ENCODE data around the gene C1orf105.

DNA sequence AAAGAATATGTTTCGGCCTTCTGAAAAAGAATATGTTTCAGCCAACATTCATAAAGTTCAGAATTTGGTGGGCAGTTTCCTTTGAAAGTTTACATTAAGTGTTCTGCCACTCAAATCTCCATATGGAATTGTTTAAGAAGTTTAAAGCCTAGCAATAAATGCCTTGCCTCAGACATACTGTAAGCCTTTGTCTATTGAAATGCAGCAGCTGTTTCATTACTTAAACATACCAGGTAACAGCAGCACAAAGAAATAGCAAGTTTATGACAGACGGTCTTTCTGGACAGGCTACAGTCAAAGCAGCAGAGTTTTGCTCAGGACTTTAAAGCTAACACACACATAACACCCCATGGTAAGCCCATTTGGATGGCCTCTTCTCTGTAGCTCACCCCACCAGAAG, 38.5 kb upstream of the C1orf105 start:
- TF ChIP-seq, protein P1, sequence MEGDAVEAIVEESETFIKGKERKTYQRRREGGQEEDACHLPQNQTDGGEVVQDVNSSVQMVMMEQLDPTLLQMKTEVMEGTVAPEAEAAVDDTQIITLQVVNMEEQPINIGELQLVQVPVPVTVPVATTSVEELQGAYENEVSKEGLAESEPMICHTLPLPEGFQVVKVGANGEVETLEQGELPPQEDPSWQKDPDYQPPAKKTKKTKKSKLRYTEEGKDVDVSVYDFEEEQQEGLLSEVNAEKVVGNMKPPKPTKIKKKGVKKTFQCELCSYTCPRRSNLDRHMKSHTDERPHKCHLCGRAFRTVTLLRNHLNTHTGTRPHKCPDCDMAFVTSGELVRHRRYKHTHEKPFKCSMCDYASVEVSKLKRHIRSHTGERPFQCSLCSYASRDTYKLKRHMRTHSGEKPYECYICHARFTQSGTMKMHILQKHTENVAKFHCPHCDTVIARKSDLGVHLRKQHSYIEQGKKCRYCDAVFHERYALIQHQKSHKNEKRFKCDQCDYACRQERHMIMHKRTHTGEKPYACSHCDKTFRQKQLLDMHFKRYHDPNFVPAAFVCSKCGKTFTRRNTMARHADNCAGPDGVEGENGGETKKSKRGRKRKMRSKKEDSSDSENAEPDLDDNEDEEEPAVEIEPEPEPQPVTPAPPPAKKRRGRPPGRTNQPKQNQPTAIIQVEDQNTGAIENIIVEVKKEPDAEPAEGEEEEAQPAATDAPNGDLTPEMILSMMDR (CRISPR knock-in tag; IDR thresholded peaks at IDR 0.05): no peak
- TF ChIP-seq, protein P2, sequence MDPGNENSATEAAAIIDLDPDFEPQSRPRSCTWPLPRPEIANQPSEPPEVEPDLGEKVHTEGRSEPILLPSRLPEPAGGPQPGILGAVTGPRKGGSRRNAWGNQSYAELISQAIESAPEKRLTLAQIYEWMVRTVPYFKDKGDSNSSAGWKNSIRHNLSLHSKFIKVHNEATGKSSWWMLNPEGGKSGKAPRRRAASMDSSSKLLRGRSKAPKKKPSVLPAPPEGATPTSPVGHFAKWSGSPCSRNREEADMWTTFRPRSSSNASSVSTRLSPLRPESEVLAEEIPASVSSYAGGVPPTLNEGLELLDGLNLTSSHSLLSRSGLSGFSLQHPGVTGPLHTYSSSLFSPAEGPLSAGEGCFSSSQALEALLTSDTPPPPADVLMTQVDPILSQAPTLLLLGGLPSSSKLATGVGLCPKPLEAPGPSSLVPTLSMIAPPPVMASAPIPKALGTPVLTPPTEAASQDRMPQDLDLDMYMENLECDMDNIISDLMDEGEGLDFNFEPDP (CRISPR knock-in tag; conservative IDR thresholded peaks at IDR 0.05): no peak
- TF ChIP-seq, protein P3, sequence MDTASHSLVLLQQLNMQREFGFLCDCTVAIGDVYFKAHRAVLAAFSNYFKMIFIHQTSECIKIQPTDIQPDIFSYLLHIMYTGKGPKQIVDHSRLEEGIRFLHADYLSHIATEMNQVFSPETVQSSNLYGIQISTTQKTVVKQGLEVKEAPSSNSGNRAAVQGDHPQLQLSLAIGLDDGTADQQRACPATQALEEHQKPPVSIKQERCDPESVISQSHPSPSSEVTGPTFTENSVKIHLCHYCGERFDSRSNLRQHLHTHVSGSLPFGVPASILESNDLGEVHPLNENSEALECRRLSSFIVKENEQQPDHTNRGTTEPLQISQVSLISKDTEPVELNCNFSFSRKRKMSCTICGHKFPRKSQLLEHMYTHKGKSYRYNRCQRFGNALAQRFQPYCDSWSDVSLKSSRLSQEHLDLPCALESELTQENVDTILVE (CRISPR knock-in tag; IDR thresholded peaks at IDR 0.05): no peak
- TF ChIP-seq JUND (CRISPR knock-in tag; IDR thresholded peaks at IDR 0.05) (no peak), TSC22D2 (CRISPR knock-in tag; IDR thresholded peaks at IDR 0.05; ENCODE audit: borderline replicate concordance) (no peak), EZH2 (conservative IDR thresholded peaks at IDR 0.05; ENCODE audit: low read depth, low read length) (no peak), ZNF549 (CRISPR knock-in tag; IDR thresholded peaks at IDR 0.05) (no peak)
- TF ChIP-seq, protein P4, sequence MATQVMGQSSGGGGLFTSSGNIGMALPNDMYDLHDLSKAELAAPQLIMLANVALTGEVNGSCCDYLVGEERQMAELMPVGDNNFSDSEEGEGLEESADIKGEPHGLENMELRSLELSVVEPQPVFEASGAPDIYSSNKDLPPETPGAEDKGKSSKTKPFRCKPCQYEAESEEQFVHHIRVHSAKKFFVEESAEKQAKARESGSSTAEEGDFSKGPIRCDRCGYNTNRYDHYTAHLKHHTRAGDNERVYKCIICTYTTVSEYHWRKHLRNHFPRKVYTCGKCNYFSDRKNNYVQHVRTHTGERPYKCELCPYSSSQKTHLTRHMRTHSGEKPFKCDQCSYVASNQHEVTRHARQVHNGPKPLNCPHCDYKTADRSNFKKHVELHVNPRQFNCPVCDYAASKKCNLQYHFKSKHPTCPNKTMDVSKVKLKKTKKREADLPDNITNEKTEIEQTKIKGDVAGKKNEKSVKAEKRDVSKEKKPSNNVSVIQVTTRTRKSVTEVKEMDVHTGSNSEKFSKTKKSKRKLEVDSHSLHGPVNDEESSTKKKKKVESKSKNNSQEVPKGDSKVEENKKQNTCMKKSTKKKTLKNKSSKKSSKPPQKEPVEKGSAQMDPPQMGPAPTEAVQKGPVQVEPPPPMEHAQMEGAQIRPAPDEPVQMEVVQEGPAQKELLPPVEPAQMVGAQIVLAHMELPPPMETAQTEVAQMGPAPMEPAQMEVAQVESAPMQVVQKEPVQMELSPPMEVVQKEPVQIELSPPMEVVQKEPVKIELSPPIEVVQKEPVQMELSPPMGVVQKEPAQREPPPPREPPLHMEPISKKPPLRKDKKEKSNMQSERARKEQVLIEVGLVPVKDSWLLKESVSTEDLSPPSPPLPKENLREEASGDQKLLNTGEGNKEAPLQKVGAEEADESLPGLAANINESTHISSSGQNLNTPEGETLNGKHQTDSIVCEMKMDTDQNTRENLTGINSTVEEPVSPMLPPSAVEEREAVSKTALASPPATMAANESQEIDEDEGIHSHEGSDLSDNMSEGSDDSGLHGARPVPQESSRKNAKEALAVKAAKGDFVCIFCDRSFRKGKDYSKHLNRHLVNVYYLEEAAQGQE (IDR thresholded peaks at IDR 0.05; ENCODE audit: borderline replicate concordance in 1 of 2, low read depth in 1 of 2, low read length in 2 of 2): no peak
- TF ChIP-seq, protein P5, sequence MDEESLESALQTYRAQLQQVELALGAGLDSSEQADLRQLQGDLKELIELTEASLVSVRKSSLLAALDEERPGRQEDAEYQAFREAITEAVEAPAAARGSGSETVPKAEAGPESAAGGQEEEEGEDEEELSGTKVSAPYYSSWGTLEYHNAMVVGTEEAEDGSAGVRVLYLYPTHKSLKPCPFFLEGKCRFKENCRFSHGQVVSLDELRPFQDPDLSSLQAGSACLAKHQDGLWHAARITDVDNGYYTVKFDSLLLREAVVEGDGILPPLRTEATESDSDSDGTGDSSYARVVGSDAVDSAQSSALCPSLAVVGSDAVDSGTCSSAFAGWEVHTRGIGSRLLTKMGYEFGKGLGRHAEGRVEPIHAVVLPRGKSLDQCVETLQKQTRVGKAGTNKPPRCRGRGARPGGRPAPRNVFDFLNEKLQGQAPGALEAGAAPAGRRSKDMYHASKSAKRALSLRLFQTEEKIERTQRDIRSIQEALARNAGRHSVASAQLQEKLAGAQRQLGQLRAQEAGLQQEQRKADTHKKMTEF (CRISPR knock-in tag; IDR thresholded peaks at IDR 0.05): no peak

All from HepG2 (cell line).